OCI-LY7 (cell line): Measurements from ENCODE around the gene LGI4. TPM values are rescaled to one million over a fixed set of nuclear protein-coding genes. Genes with fewer than 3 reads are reported as not detected.

Experiments used
- BruUV-seq: library from RNA; stranded (reverse); fragments of 400-500 nt; replicated peaks from 2 replicates; lab custom pipeline; 2021; lab: Mats Ljungman, UMichigan
- CTCF ChIA-PET: fragments of 300-600 bp; sonication (Branson Sonifier 250); formaldehyde crosslinking; loops from one replicate; lab custom pipeline; 2022; ENCODE audit warnings: antibody characterized with exemption; ENCODE audit not compliant: unreplicated experiment; lab: Charles Lee
- POLR2A ChIA-PET: fragments of 300-600 bp; sonication (Branson Sonifier 250); formaldehyde crosslinking; loops from one replicate; lab custom pipeline; 2022; ENCODE audit warnings: antibody characterized with exemption; lab: Charles Lee
- DNase-seq: peaks from one replicate; pipeline ENCODE4 v3.0.0-alpha.2; 2015; ENCODE audit warnings: low spot score
- H2AFZ ChIP-seq: fragments of 200-600 bp; sonication (generic), shearing (Covaris generic); 2 replicates; pipeline ENCODE4 v1.6.1; 2014; ENCODE audit warnings: mild to moderate bottlenecking, antibody characterized with exemption, low read length, moderate library complexity
- H3K27ac ChIP-seq: fragments of 200-600 bp; sonication (generic); 2 replicates; pipeline ENCODE4 v1.5.1; 2014; ENCODE audit warnings: mixed run types, low read depth, mild to moderate bottlenecking, moderate library complexity, low read length, inconsistent platforms; ENCODE audit not compliant: poor library complexity, severe bottlenecking
- H3K36me3 ChIP-seq: fragments of 200-600 bp; sonication (generic); 2 replicates; pipeline ENCODE4 v1.6.1; 2014; ENCODE audit warnings: mild to moderate bottlenecking, antibody characterized with exemption, low read length, moderate library complexity, mixed read lengths; ENCODE audit not compliant: insufficient read depth
- H3K4me1 ChIP-seq: fragments of 200-600 bp; sonication (generic); 2 replicates; pipeline ENCODE4 v1.5.1; 2014; ENCODE audit warnings: mild to moderate bottlenecking, low read length; ENCODE audit not compliant: insufficient read depth, poor library complexity, severe bottlenecking
- H3K4me2 ChIP-seq: fragments of 200-600 bp; sonication (generic); 2 replicates; pipeline ENCODE4 v1.6.1; 2014; ENCODE audit warnings: mild to moderate bottlenecking, low read length
- H3K4me3 ChIP-seq: fragments of 200-600 bp; sonication (generic); 2 replicates; pipeline ENCODE4 v1.5.1; 2014; ENCODE audit warnings: mild to moderate bottlenecking, low read depth, low read length; ENCODE audit not compliant: poor library complexity, severe bottlenecking
- H3K79me2 ChIP-seq: fragments of 200-600 bp; sonication (generic); 2 replicates; pipeline ENCODE4 v1.6.1; 2016; ENCODE audit warnings: low read depth, mild to moderate bottlenecking, low read length, moderate library complexity, mixed read lengths; ENCODE audit not compliant: insufficient read depth
- H3K9me2 ChIP-seq: fragments of 200-600 bp; sonication (generic); 2 replicates; pipeline ENCODE4 v1.6.1; 2016; ENCODE audit warnings: mild to moderate bottlenecking, low read length, mixed read lengths; ENCODE audit not compliant: insufficient read depth
- H3K9me3 ChIP-seq: fragments of 200-600 bp; sonication (generic); 2 replicates; pipeline ENCODE4 v1.6.1; 2014; ENCODE audit warnings: mild to moderate bottlenecking, mixed run types, low read length, mixed read lengths
- H4K20me1 ChIP-seq: fragments of 200-600 bp; sonication (generic); 2 replicates; pipeline ENCODE4 v1.6.1; 2014; ENCODE audit warnings: mild to moderate bottlenecking, antibody characterized with exemption, low read length, moderate library complexity, mixed read lengths; ENCODE audit not compliant: insufficient read depth
- CTCF ChIP-seq: fragments of 200-600 bp; sonication (generic); conservative IDR thresholded peaks from 2 replicates; pipeline ENCODE4 v1.5.1; 2014; ENCODE audit warnings: mild to moderate bottlenecking, antibody characterized with exemption, low read length, moderate library complexity, mixed read lengths
- EZH2phosphoT487 ChIP-seq: fragments of 200-600 bp; sonication (generic); IDR thresholded peaks from 2 replicates; pipeline ENCODE4 v1.6.1; 2018; ENCODE audit warnings: low read depth, borderline replicate concordance, mild to moderate bottlenecking, mixed run types, antibody characterized with exemption, low read length, moderate library complexity, mixed read lengths
- intact Hi-C: fragments of 100-400 bp; cut with micrococcal nuclease; formaldehyde crosslinking; loops from one replicate; pipeline ENCODE4 v1.10.0; 2022; ENCODE audit not compliant: unreplicated experiment
- total RNA-seq, 2 experiments: library from RNA; depleted of rRNA in 1 of 2; stranded (reverse); fragments of >200 nt in 1 of 2; shearing (Covaris generic) in 1 of 2; gene quantifications; 2 replicates each; pipeline ENCODE4 v1.2.3, GENCODE V29; 2014 to 2022

LGI4 gene
- total RNA-seq, 2 experiments from 2014 or later, result 0.28 to 5.9 TPM

- Histone ChIP-seq H3K4me1 (peaks cover 5% of the 10 kb centered on the region), H3K27ac (no peak overlapping the region), H2AFZ (no peak overlapping the region), H3K79me2 (no peaks in the 10 kb centered on the region), H3K9me3 (no peaks in the 10 kb centered on the region), H3K4me2 (no peak overlapping the region), H3K36me3 (no peaks in the 10 kb centered on the region), H3K4me3 (no peak overlapping the region), H4K20me1 (no peaks in the 10 kb centered on the region), H3K9me2 (no peaks in the 10 kb centered on the region)
- ChIA-PET POLR2A (no interaction called here), CTCF (no interaction called here)
- TF ChIP-seq EZH2phosphoT487 (no peak), CTCF (no peak)
- DNase-seq, result no peak
- intact Hi-C loops, result no loop called here
- no TSS peak for BruUV-seq
Measured at GRCh38 chr19:35095667-35096368, 39.0 kb downstream of the LGI4 start.

DNA sequence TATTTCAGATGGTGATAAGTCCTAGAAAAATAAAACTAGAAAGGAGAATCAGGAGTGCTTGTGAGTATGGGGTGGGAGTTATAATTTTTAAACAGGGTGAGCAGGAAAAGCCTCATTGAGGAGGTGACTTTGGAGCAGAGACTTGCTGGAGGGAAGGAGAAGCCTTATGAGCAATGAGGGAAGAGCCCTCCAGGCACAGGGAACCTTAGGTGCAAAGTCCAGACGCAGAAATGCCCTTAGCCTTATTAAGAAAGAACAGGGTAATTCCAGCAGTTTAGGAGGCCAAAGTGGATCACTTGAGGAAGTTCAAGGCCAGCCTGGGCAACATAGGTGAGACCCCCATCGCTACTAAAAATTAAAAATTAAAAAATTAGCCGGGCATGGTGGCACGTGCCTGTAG lies 40.2 kb downstream of the LGI4 start:
- CTCF ChIA-PET, result no interaction called here
- intact Hi-C loops, result no loop called here

More for the DNA sequence above, 40.2 kb downstream of the LGI4 start:
- H2AFZ ChIP-seq, result no peak overlapping the region
- H3K9me3 ChIP-seq, result no peaks in the 10 kb centered on the region
- POLR2A ChIA-PET, result no interaction called here
- no peaks in the 10 kb centered on the region for H4K20me1 ChIP-seq
- no peaks in the 10 kb centered on the region for H3K79me2 ChIP-seq
- DNase-seq, result no peak
- no peak overlapping the region for H3K4me2 ChIP-seq
- no peaks in the 10 kb centered on the region for H3K9me2 ChIP-seq
- H3K36me3 ChIP-seq, result no peaks in the 10 kb centered on the region
- H3K27ac ChIP-seq, result no peak overlapping the region
- H3K4me3 ChIP-seq, result no peak overlapping the region
- H3K4me1 ChIP-seq, result peaks cover 17% of the 10 kb centered on the region
- TF ChIP-seq CTCF (no peak), EZH2phosphoT487 (no peak)
- BruUV-seq, result no TSS peak
